Activated gamma-delta T cell (primary cell): ENCODE measurements around the gene RNF39.
A peak's percentile ranks its signal among the peaks of the same experiment; 100 is the strongest.
"Not testable (repeated sequence)": the region's sequence is repeated elsewhere in the genome, so short reads cannot be mapped to it uniquely, and the experiment has no call there.

Experiments used
- DNase-seq: peaks from one replicate; lab custom pipeline; 2025; lab: John Stamatoyannopoulos, UW
- total RNA-seq, 2 donors: gene quantifications; one replicate each; lab custom pipeline; 2026; lab: John Stamatoyannopoulos, UW

Gene RNF39
- total RNA-seq: 0 reads per million in 2 donors

- no peak for DNase-seq
Measured at GRCh38 chr6:30075094-30075789, at the start of gene RNF39. Gene RNF39, minus strand, starts transcription at chr6:30075769. Its CDS starts 184 bp downstream, at chr6:30075585.

GRCh38 chr6:30122515-30122914 lies 46.9 kb upstream of the RNF39 start:
- no peak for DNase-seq

- no peak for DNase-seq
Measured at GRCh38 chr6:30121446-30122366, 46.1 kb upstream of the RNF39 start.

- not testable (repeated sequence) for DNase-seq
Measured at GRCh38 chr6:30118691-30119090, 43.1 kb upstream of the RNF39 start.

GRCh38 chr6:30116724-30117123 lies 41.2 kb upstream of the RNF39 start:
- DNase-seq: no peak

GRCh38 chr6:30113841-30114240 lies 38.3 kb upstream of the RNF39 start:
- no peak for DNase-seq

GRCh38 chr6:30113003-30113759 lies 37.6 kb upstream of the RNF39 start, which contains the start of gene TRIM31:
Gene TRIM31, minus strand, starts transcription at chr6:30113090. Its CDS starts 285 bp downstream, at chr6:30112805.
- no peak for DNase-seq

GRCh38 chr6:30112402-30112994 lies 36.9 kb upstream of the RNF39 start:
- no peak for DNase-seq

GRCh38 chr6:30111266-30111856 lies 35.8 kb upstream of the RNF39 start:
- no peak for DNase-seq

GRCh38 chr6:30104661-30105060 lies 29.1 kb upstream of the RNF39 start:
- DNase-seq: no peak

GRCh38 chr6:30103872-30104179 lies 28.3 kb upstream of the RNF39 start:
- no peak for DNase-seq

GRCh38 chr6:30102970-30103871 lies 27.7 kb upstream of the RNF39 start:
- DNase-seq: no peak

GRCh38 chr6:30102414-30102969 lies 26.9 kb upstream of the RNF39 start:
- no peak for DNase-seq

- peak; percentile 44 for DNase-seq
Measured at GRCh38 chr6:30101444-30102413, 26.2 kb upstream of the RNF39 start.

GRCh38 chr6:30100585-30101443 lies 25.2 kb upstream of the RNF39 start:
- no peak for DNase-seq

- no peak for DNase-seq
Measured at GRCh38 chr6:30100154-30100553, 24.6 kb upstream of the RNF39 start.

- no peak for DNase-seq
Measured at GRCh38 chr6:30097902-30098768, 22.6 kb upstream of the RNF39 start.
